GM12891 (cell line): ENCODE data around the gene SERTAD3.

ENCODE experiments used
- PAX5 ChIP-seq: IDR thresholded peaks from 2 replicates; pipeline ENCODE4 v1.6.1; 2011; ENCODE audit warnings: low read length, moderate library complexity, mild to moderate bottlenecking; ENCODE audit not compliant: insufficient read depth, severe bottlenecking
- POLR2A ChIP-seq: IDR thresholded peaks from 2 replicates; pipeline ENCODE4 v1.6.1; 2011; ENCODE audit warnings: low read depth, low read length, control low read depth
- POLR2AphosphoS5 ChIP-seq: IDR thresholded peaks from 2 replicates; pipeline ENCODE4 v1.6.1; 2011; ENCODE audit warnings: low read depth, low read length, control low read depth
- POU2F2 ChIP-seq: IDR thresholded peaks from 2 replicates; pipeline ENCODE4 v1.6.1; 2011; ENCODE audit warnings: low read depth, mild to moderate bottlenecking, control low read depth, low read length, moderate library complexity
- SPI1 ChIP-seq: IDR thresholded peaks from 2 replicates; pipeline ENCODE4 v1.6.1; 2011; ENCODE audit warnings: low read depth, low read length, control low read depth
- TAF1 ChIP-seq: IDR thresholded peaks from 2 replicates; pipeline ENCODE4 v1.6.1; 2011; ENCODE audit warnings: low read depth, low read length, control low read depth

- TF ChIP-seq POLR2A (no peak), POLR2AphosphoS5 (no peak), TAF1 (no peak), SPI1 (no peak), PAX5 (no peak), POU2F2 (no peak)
These were observed 2.3 kb downstream of the SERTAD3 start for GRCh38 chr19:40441719-40442253.
